Inflammatory macrophage treated with lipopolysaccharide for 1 hour (primary cell): ENCODE data around the gene TEX55.
"Not testable (repeated sequence)": the region's sequence is repeated elsewhere in the genome, so short reads cannot be mapped to it uniquely, and the experiment has no call there.

Experiments
- DNase-seq, 2 donors: peaks; one replicate each; pipeline ENCODE4 v3.0.0-alpha.2; 2020 to 2022

The TEX55 gene

DNA sequence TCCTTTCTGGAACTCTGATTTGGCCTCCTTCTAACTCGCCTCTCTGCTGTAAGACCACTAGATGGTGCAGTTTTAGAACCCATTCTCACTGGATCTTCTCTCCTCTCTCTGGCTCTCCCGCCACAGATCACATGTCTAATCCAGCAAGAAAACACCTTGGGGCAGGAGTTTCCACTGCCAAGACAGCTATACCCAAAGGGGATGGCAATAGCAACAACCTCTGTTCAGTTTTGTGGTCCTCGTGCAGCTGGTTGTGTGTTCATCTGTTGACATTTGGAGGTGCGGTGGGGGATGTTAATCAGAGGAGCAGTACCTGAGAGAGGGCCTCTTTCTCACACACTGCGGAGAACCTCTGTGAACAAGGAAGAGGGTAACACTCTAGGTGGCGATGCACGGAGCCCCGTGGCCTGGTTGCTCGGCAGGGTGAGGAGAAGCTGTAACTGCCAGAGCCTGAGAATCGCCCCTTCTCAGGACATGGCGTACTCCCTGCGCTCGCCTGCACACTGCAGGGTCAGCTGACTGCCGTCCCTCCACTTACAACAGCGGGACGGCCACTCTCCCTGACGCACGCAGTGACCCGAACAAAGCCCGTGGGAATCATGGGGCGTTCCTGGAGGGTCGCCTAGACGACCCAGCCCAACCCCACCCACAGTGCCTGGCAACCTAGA lies at the start of gene TEX55:
TEX55 (plus strand) TSS at position 666 of the 668 bp plus-strand sequence. CDS start 25 bp downstream, outside the sequence.
- DNase-seq: peak in 1 of 2 donors; percentile 9

DNA sequence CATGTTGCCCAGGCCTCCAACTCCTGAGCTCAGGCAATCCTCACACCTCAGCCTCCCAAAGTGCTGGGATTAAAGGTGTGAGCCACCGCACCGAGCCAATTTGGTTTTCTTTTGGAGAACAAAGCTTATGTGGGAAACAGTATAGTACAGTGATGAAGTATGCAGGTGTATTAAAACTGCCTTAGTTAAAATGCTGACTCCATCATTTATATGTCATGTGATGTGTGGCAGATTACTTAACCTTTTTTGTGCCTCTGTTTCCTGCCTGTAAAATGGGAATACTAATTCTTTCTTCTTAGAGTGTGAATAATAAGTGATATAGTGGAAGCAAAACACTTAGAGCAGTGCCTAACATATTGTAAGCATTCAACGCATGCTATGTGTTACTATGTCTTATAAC lies 48.0 kb upstream of the TEX55 start:
- no peak for DNase-seq

GRCh38 chr3:119098619-119099222 lies 47.2 kb upstream of the TEX55 start:
- peak in 1 of 2 donors; percentile 54 for DNase-seq

GRCh38 chr3:119099785-119100184 lies 46.2 kb upstream of the TEX55 start:
- no peak for DNase-seq

GRCh38 chr3:119104031-119104430 lies 41.9 kb upstream of the TEX55 start:
- no peak for DNase-seq

GRCh38 chr3:119118330-119118729 lies 27.6 kb upstream of the TEX55 start:
- DNase-seq: not testable (repeated sequence)

GRCh38 chr3:119120480-119120879 lies 25.5 kb upstream of the TEX55 start:
- no peak for DNase-seq

DNA sequence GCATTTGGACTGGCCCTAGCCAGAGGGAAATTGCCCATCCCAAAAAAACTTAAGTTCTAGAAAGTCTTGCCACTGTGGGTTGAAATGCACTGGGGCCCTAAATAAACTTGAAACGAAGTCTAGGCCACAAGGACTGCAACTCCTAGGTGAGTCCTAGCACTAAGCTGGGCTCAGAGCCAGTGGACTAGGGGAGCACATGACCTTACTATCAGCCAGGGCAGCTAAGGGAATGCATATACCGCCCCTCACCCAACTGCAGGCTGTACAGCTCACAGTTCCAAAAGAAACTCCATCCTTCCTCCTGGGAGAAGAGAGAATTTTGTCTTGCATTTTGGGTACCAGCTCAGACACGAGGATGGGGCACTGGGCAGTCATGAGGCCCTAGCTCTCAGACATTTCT lies 23.6 kb upstream of the TEX55 start:
- no peak for DNase-seq

DNA sequence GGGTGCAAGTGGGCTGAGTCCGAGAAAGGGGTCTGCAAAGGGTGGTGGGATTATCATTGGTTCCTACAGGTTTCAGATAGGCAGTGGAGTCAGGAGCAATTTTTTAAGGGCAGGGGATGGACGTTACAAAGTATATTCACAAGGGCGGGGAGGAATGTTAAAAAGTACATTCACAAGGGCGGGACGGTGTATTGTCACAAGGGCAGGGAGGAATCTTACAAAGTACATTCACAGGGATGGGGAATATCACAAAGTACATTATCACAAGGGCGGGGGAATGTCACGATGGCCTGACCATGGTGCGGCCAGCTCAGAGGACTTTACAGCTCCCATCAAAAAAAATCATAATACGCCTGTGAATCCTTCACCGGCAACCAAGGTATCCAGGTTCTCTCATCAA lies 20.6 kb upstream of the TEX55 start:
- no peak for DNase-seq

- no peak for DNase-seq
Measured at GRCh38 chr3:119125742-119126504, 20.0 kb upstream of the TEX55 start.

GRCh38 chr3:119130291-119130690 lies 15.7 kb upstream of the TEX55 start:
- not testable (repeated sequence) for DNase-seq

DNA sequence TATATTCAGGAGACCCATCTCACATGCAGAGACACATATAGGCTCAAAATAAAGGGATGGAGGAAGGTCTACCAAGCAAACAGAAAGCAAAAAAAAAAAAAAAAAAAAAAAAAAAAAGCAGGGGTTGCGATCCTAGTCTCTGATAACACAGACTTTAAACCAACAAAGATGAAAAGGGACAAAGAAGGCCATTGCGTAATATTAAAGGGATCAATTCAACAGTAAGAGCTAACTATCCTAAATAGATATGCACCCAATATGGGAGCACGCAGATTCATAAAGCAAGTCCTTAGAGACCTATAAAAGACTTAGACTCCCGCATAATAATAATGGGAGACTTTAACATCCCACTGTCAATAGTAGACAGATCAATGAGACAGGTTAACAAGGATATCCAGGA lies 13.7 kb upstream of the TEX55 start:
- not testable (repeated sequence) for DNase-seq

- DNase-seq: not testable (repeated sequence)
Measured at GRCh38 chr3:119139360-119139759, 6.6 kb upstream of the TEX55 start.

GRCh38 chr3:119140466-119140865 lies 5.5 kb upstream of the TEX55 start:
- DNase-seq: no peak

- no peak for DNase-seq
Measured at GRCh38 chr3:119145128-119145499, 851 bp upstream of the TEX55 start.

- no peak for DNase-seq
Measured at GRCh38 chr3:119146578-119147375, 812 bp downstream of the TEX55 start.

- DNase-seq: no peak
Measured at GRCh38 chr3:119147494-119147893, 1.5 kb downstream of the TEX55 start.

DNA sequence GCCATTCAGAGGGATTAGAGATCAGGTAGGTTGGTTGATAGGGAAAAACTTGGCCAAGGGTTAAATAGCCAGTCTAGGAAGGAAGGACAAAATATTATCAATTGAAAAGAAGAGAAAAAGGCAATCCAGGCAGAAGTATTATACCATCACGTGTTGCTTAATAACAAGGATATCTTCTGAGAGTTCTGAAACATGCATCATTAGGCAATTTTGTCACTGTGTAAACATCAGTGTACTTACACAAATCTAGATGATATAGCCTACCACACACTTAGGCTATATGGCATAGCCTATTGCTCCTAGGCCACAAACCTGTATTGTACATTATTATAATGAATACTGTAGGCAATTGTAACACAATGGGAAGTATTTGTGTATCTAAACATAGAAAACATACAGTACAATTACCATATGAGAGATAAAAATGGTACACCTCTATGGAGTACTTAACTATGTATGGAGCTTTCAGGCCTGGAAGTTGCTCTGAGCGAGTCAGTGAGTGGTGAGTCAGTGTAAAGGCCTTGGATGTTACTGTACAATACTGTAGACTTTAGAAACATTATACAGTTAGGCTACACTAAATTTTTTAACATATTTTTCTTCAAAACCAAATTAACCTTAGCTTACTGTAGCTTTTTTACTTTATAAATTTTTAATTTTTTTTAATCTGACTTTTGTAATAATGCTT lies 2.7 kb downstream of the TEX55 start:
- DNase-seq: no peak

DNA sequence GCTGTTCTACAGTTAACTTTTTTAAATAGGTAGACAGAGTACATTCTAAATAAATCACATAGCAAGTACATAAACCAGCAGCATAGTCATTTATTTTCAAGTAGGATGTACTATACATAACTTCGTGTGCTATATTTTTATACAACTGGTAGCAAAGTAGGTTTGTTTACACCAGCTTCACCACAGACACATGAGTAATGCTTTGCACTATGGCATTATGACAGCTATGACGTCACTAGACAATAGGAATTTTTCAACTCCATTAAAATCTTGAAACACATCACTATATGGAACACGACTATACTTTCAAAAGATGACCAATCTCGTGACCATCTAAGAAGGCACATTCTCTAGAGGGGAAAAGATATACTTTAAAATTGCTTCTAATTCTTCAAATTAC lies 3.5 kb downstream of the TEX55 start:
- no peak for DNase-seq

- no peak for DNase-seq
Measured at GRCh38 chr3:119156868-119157267, 10.9 kb downstream of the TEX55 start.

DNA sequence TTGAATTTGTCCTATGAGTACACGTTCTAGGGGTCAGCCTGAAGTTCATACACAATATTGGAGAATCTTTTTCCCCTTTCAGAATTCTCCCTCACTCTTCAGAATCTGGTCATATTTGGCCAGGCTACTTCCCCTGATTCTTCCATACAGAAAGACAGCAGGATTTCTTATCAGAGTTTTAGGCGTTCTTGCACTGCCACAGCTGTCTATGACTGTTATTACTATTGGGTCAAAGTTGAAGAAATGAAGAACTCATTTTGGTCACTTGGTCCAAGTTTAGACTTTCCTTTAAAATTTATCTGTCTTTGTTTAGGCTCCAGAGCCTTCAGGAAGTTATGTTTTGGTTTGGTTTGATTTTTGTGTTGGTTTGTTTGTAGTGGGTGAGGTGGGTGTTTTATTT lies 12.0 kb downstream of the TEX55 start:
- no peak for DNase-seq

DNA sequence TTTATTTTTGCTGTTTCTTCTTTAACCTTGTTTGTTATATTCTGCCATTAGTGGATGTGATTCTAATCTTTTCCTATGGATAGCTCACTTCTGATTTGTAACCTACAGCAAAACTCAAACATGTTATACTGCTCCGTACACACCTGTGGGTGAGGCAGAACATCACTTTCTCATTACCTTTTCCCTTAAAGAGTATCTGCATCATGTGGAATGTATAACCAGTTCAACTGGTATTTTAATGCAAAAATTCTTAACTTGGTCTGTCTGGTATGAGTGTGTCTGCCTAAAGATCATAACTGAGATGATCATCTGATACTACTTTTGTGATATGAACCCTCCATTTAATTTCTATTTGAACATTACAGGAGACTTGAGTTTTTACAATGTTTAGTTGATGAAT lies 14.4 kb downstream of the TEX55 start:
- no peak for DNase-seq

DNA sequence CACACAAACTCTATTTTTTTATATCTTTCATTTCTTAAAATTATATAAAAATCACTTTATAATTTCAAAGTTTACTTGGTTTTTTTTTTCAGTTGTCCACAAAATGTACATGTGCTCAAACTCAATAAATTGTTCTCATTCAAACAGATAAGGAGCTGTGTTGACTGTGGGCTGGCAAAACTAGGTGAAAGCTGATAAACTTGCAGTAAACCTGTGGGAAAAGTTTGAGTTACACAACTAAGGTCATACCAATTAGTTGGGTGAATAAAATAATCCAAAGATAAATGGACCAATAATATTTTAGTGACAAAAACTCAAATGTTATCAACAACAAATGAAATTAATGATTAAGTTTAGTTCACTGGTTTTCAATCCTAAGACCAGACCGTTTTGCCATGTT lies 14.8 kb downstream of the TEX55 start:
- DNase-seq: no peak
